MM.1S (cell line): ENCODE measurements around the gene SDF2L1.

Experiments used
- CTCF ChIP-seq: fragments of 300-600 bp; sonication (generic); IDR thresholded peaks from 2 replicates; pipeline ENCODE4 v1.5.1; 2016; ENCODE audit warnings: antibody characterized with exemption, low read length, mixed read lengths
- EZH2 ChIP-seq: fragments of 300-600 bp; sonication (generic); optimal IDR thresholded peaks from 2 replicates; pipeline ENCODE3; 2017; ENCODE audit warnings: low read depth, mild to moderate bottlenecking, antibody characterized with exemption, low read length, mixed read lengths

DNA sequence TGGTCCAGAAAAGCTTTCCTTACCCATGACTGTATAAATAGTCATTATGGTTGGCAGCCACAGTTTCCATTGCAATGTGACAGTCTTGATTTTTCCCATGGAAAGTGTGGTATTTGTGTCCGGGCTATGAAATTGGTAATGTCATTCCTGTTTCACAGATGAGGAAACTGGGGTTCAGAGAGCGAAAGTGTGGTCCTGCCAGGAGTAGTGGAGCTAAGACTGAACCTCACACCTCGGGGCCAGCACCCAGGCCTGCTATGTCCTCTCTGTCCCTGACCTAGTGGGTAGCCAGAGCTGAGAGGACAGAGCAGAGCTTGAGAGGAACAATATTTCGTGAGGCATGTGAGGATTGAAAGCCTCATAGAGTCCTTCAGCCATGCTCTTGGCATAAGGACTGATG, 11.1 kb upstream of the SDF2L1 start:
- TF ChIP-seq EZH2 (no peak), CTCF (no peak)
